H1 (cell line): ENCODE data around the gene DCTPP1. TPM values are rescaled to one million over a fixed set of nuclear protein-coding genes. Genes with fewer than 3 reads are reported as not detected.

ENCODE experiments used
- CTCF ChIA-PET: fragments of 300-600 bp; sonication (Branson Sonifier 250); formaldehyde crosslinking; loops from one replicate; lab custom pipeline; 2021; ENCODE audit not compliant: partially characterized antibody; lab: Charles Lee
- POLR2A ChIA-PET: fragments of 300-600 bp; sonication (Branson Sonifier 250); formaldehyde crosslinking; loops from one replicate; lab custom pipeline; 2021; ENCODE audit warnings: inconsistent platforms; ENCODE audit not compliant: partially characterized antibody; lab: Charles Lee
- DNase-seq, 2 experiments: peaks; one replicate each; pipeline versions ENCODE4 v3.0.0 to v3.0.0-alpha.2; 2010 to 2022; ENCODE audit warnings: low spot score in 2 of 2, low read depth in 1 of 2, mixed read lengths in 1 of 2
- FAIRE-seq: peaks from 2 replicates; lab custom pipeline; 2011; peaks lifted over from hg19 to GRCh38; lab: Jason Lieb, UNC
- H2AFZ ChIP-seq: 2 replicates; pipeline ENCODE4 v1.8.1; 2012; ENCODE audit warnings: low read length, inconsistent platforms
- H2AK5ac ChIP-seq: 2 replicates; pipeline ENCODE4 v1.6.1; 2013; ENCODE audit warnings: low read depth, low read length
- H2BK120ac ChIP-seq: replicated peaks from 2 replicates; pipeline ENCODE3; 2013; ENCODE audit warnings: low read depth, low read length, inconsistent platforms
- H2BK12ac ChIP-seq: 2 replicates; pipeline ENCODE4 v1.6.1; 2013; ENCODE audit warnings: low read depth, low read length
- H2BK15ac ChIP-seq: 2 replicates; pipeline ENCODE4 v1.6.1; 2013; ENCODE audit warnings: low read length
- H2BK20ac ChIP-seq: 2 replicates; pipeline ENCODE4 v1.6.1; 2013; ENCODE audit warnings: low read length
- H2BK5ac ChIP-seq: 2 replicates; pipeline ENCODE4 v1.6.1; 2013; ENCODE audit warnings: low read depth, low read length
- H3K14ac ChIP-seq: 2 replicates; pipeline ENCODE4 v1.6.1; 2013; ENCODE audit warnings: inconsistent platforms; ENCODE audit not compliant: insufficient read length
- H3K18ac ChIP-seq: 2 replicates; pipeline ENCODE4 v1.6.1; 2013; ENCODE audit warnings: low read length; ENCODE audit errors: extremely low read depth
- H3K23ac ChIP-seq: 2 replicates; pipeline ENCODE4 v1.6.1; 2013; ENCODE audit warnings: inconsistent platforms; ENCODE audit not compliant: insufficient read length
- H3K23me2 ChIP-seq: 2 replicates; pipeline ENCODE4 v1.6.1; 2013; ENCODE audit warnings: low read depth, low read length
- H3K27ac ChIP-seq: 2 replicates; pipeline ENCODE4 v1.6.1; 2011; ENCODE audit warnings: low read depth, low read length, inconsistent platforms
- H3K27me3 ChIP-seq, 4 experiments: replicated peaks in 1 of 4; 1 replicate in 1 of 4; 2 replicates in 3 of 4; pipeline versions ENCODE4 v1.6.1 to v1.8.1; 2011 to 2013; ENCODE audit warnings: low read length in 3 of 4, mild to moderate bottlenecking in 3 of 4, inconsistent platforms in 2 of 4, mixed read lengths in 2 of 4, moderate library complexity in 1 of 4; ENCODE audit not compliant: control insufficient read depth in 3 of 4, insufficient read depth in 3 of 4; ENCODE audit errors: extremely low read depth in 1 of 4
- H3K36me3 ChIP-seq, 4 experiments: 2 replicates each; pipeline versions ENCODE4 v1.6.1 to v1.8.1; 2011 to 2013; ENCODE audit warnings: mild to moderate bottlenecking in 4 of 4, low read length in 3 of 4, moderate library complexity in 2 of 4, control low read depth in 1 of 4, inconsistent platforms in 1 of 4; ENCODE audit not compliant: insufficient read depth in 4 of 4, control insufficient read depth in 2 of 4
- H3K4ac ChIP-seq: replicated peaks from 2 replicates; pipeline ENCODE3; 2013; ENCODE audit warnings: low read length, low read depth, mixed read lengths, inconsistent platforms; ENCODE audit not compliant: insufficient read length
- H3K4me1 ChIP-seq, 4 experiments: replicated peaks in 1 of 4; 1 replicate in 1 of 4; 2 replicates in 3 of 4; pipeline versions ENCODE4 v1.6.1 to v1.8.1; 2011 to 2013; ENCODE audit warnings: low read length in 3 of 4, inconsistent platforms in 2 of 4, mixed read lengths in 1 of 4; ENCODE audit not compliant: insufficient read depth in 4 of 4, control insufficient read depth in 3 of 4
- H3K4me2 ChIP-seq, 2 experiments: 2 replicates each; pipeline versions ENCODE4 v1.6.1 to v1.8.1; 2011 to 2013; ENCODE audit warnings: low read depth in 2 of 2, low read length in 2 of 2, control low read depth in 1 of 2, inconsistent platforms in 1 of 2, mild to moderate bottlenecking in 1 of 2; ENCODE audit not compliant: insufficient read depth in 1 of 2
- H3K4me3 ChIP-seq, 4 experiments: fragments of 200-600, 300-600 bp in 1 of 4; sonication (generic), shearing (Covaris generic), sonication (Bioruptor Twin) in 1 of 4; 2 replicates each; pipeline versions ENCODE4 v1.5.1 to v1.8.1; 2011 to 2016; ENCODE audit warnings: low read length in 4 of 4, low read depth in 3 of 4, control low read depth in 2 of 4, inconsistent platforms in 2 of 4, mild to moderate bottlenecking in 2 of 4, mixed read lengths in 1 of 4, moderate library complexity in 1 of 4; ENCODE audit not compliant: insufficient read depth in 2 of 4; ENCODE audit errors: extremely low read depth in 1 of 4
- H3K56ac ChIP-seq: replicated peaks from 2 replicates; pipeline ENCODE3; 2013; ENCODE audit warnings: low read depth, mild to moderate bottlenecking, mixed read lengths, low read length, inconsistent platforms; ENCODE audit not compliant: insufficient read length
- H3K79me1 ChIP-seq: 2 replicates; pipeline ENCODE4 v1.6.1; 2013; ENCODE audit warnings: low read depth, low read length, control low read depth
- H3K79me2 ChIP-seq, 2 experiments: 2 replicates each; pipeline versions ENCODE4 v1.6.1 to v1.8.1; 2012 to 2013; ENCODE audit warnings: low read length in 2 of 2, mild to moderate bottlenecking in 2 of 2, inconsistent platforms in 1 of 2; ENCODE audit not compliant: insufficient read depth in 2 of 2, control insufficient read depth in 1 of 2
- H3K9ac ChIP-seq, 4 experiments: replicated peaks in 1 of 4; 1 replicate in 1 of 4; 2 replicates in 3 of 4; pipeline versions ENCODE4 v1.6.1 to v1.8.1; 2011 to 2013; ENCODE audit warnings: low read depth in 3 of 4, low read length in 3 of 4, control low read depth in 2 of 4, mild to moderate bottlenecking in 2 of 4, moderate library complexity in 2 of 4, inconsistent platforms in 1 of 4; ENCODE audit errors: extremely low read depth in 1 of 4
- H3K9me3 ChIP-seq, 2 experiments: 2 replicates each; pipeline versions ENCODE4 v1.6.1 to v1.8.1; 2012 to 2013; ENCODE audit warnings: mild to moderate bottlenecking in 2 of 2, moderate library complexity in 2 of 2, control low read depth in 1 of 2, inconsistent platforms in 1 of 2, low read depth in 1 of 2, low read length in 1 of 2, mixed read lengths in 1 of 2; ENCODE audit not compliant: insufficient read depth in 2 of 2
- H4K20me1 ChIP-seq, 2 experiments: replicated peaks in 1 of 2; 2 replicates each; pipeline versions ENCODE3 to v1.8.1; 2011 to 2013; ENCODE audit warnings: inconsistent platforms in 2 of 2, low read length in 2 of 2, mild to moderate bottlenecking in 1 of 2; ENCODE audit not compliant: insufficient read depth in 2 of 2, control insufficient read depth in 1 of 2
- H4K5ac ChIP-seq: 2 replicates; pipeline ENCODE4 v1.6.1; 2013; ENCODE audit warnings: low read length, low read depth, mixed read lengths, inconsistent platforms; ENCODE audit not compliant: insufficient read length
- H4K8ac ChIP-seq: 2 replicates; pipeline ENCODE4 v1.8.0; 2013; ENCODE audit warnings: mild to moderate bottlenecking, moderate library complexity, low read length, inconsistent platforms; ENCODE audit not compliant: insufficient read depth; ENCODE audit errors: extremely low read depth
- H4K91ac ChIP-seq: replicated peaks from 2 replicates; pipeline ENCODE3; 2013; ENCODE audit warnings: low read length, mixed read lengths, inconsistent platforms; ENCODE audit not compliant: insufficient read length
- ASH2L ChIP-seq: fragments of 200-600, 300-600 bp; sonication (generic); IDR thresholded peaks from one replicate; pipeline ENCODE4 v1.7.1; 2017; ENCODE audit warnings: low read length
- CHD2 ChIP-seq: IDR thresholded peaks from 2 replicates; pipeline ENCODE4 v1.6.1; 2012; ENCODE audit warnings: low read length, improper control_type of control experiment
- EGR1 ChIP-seq: IDR thresholded peaks from 2 replicates; pipeline ENCODE4 v1.6.1; 2011; ENCODE audit warnings: low read depth, low read length, borderline replicate concordance
- FOSL1 ChIP-seq: IDR thresholded peaks from 2 replicates; pipeline ENCODE4 v1.6.1; 2011; ENCODE audit warnings: mild to moderate bottlenecking, low read depth, low read length, moderate library complexity; ENCODE audit not compliant: insufficient read depth
- GABPA ChIP-seq: IDR thresholded peaks from 2 replicates; pipeline ENCODE4 v1.6.1; 2011; ENCODE audit warnings: mild to moderate bottlenecking, low read length, moderate library complexity, borderline replicate concordance; ENCODE audit not compliant: insufficient read depth
- HDAC2 ChIP-seq, 2 experiments: fragments of 300-600 bp in 1 of 2; sonication (generic) in 1 of 2; IDR thresholded peaks; 2 replicates each; pipeline ENCODE4 v1.6.1; 2011 to 2012; ENCODE audit warnings: low read depth in 2 of 2, low read length in 2 of 2, mild to moderate bottlenecking in 2 of 2, moderate library complexity in 2 of 2, borderline replicate concordance in 1 of 2, inconsistent platforms in 1 of 2
- POLR2A ChIP-seq, 2 experiments: IDR thresholded peaks; 1 replicate in 1 of 2; 2 replicates in 1 of 2; pipeline ENCODE4 v1.6.1; 2011; ENCODE audit warnings: low read depth in 2 of 2, low read length in 2 of 2, mild to moderate bottlenecking in 2 of 2; ENCODE audit errors: control extremely low read depth in 1 of 2
- RAD21 ChIP-seq, 2 experiments: IDR thresholded peaks in 1 of 2; conservative IDR thresholded peaks in 1 of 2; 2 replicates each; pipeline ENCODE4 v1.6.1; 2011; ENCODE audit warnings: low read depth in 2 of 2, low read length in 2 of 2, improper control_type of control experiment in 1 of 2, inconsistent platforms in 1 of 2, mild to moderate bottlenecking in 1 of 2, moderate library complexity in 1 of 2
- RXRA ChIP-seq: IDR thresholded peaks from 2 replicates; pipeline ENCODE4 v1.6.1; 2011; ENCODE audit warnings: low read depth, mild to moderate bottlenecking, low read length, moderate library complexity; ENCODE audit not compliant: insufficient read depth
- TEAD4 ChIP-seq: IDR thresholded peaks from 2 replicates; pipeline ENCODE4 v1.6.1; 2012; ENCODE audit warnings: low read depth, low read length, inconsistent platforms, mixed read lengths
- WGBS, 2 experiments: shearing (Covaris generic) in 1 of 2; methylation state at CpG; one replicate each; pipeline versions ENCODE4 v1.1.6 to v1.1.7; 2013 to 2015; ENCODE audit warnings: low lambda C conversion rate in 2 of 2, mixed read lengths in 2 of 2, inconsistent platforms in 1 of 2, low coverage in 1 of 2, missing lambda C conversion rate in 1 of 2; ENCODE audit not compliant: insufficient replicate concordance in 2 of 2, insufficient coverage in 1 of 2, insufficient read length in 1 of 2; ENCODE audit errors: extremely low coverage in 1 of 2, missing lambda C conversion rate in 1 of 2; 5-methylcytosine and 5-hydroxymethylcytosine counted together
- polyA plus RNA-seq, 7 experiments: library from polyadenylated mRNA; depleted of rRNA in 3 of 7; stranded (reverse) in 5 of 7; unstranded in 2 of 7; fragments of >200 nt in 5 of 7; fragments of 200-250 nt in 2 of 7; gene quantifications; 1 replicate in 5 of 7; 2 replicates in 1 of 7; 4 replicates in 1 of 7; pipeline versions ENCODE4 v1.2.1 to v1.2.3, GENCODE V29; 2011 to 2013; ENCODE audit warnings: missing spikeins in 2 of 7, mixed read lengths in 2 of 7
- total RNA-seq: library from RNA; stranded (reverse); fragmentation: NEBNext Ultra II Directional; extraction: Animal tissue kit (Norgen Biotek cat#: 25700); gene quantifications from 2 replicates; pipeline ENCODE4 v1.2.1, GENCODE V29; 2021

DCTPP1 gene
- total and polyA plus RNA-seq, 2 of the 8 experiments (the other 6 are each of a cell fraction or from before 2014, with no cell fraction given): 94.5 to 103 TPM

DNA sequence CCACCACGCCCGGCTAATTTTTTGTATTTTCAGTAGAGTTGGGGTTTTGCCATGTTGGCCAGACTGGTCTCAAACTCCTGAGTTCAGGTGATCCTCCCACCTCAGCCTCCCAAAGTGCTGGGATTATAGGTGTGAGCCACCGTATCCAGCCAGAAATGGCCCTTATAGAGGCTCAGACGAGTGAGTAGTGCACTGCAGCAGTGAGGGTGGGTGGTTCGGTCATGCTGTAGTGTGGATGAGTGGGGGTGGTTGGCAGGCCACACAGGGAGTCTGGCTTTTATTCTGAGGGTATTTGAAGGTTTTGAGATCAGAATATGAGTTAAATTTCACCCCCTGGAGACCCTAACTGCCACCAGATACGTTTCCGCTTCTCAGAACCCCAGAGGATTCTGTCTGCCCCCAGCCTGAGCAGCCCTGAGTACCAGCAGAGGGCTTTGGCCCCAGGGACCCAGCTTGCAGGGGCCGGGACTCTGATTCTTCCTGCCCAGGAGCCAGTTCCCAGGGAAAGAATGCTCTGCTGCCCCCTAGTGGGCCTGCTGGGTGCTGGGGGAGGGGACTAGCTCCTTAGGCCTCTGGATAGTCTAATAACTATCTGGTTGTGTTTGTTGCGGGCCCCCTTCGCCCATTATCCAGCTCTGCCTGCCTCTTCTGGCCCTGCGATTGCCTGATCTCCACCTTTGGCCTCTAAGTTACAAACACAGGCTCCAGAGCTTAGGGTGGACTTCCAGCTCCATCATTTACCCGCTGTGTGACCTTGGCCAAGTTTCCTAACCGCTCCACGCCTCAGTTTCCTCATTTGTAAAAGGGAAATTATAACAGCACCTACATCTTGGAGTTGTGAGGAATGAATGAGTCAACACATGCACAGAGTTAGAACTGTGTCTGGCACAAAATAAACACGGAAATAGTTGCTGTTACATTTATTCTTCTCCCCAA, 20.4 kb downstream of the DCTPP1 start:
- Histone ChIP-seq H3K36me3 (peaks cover 0 to 11% (median 4%) of the 10 kb centered on the region in 4 experiments; a peak in 7 of 8 replicates), H3K23me2 (peaks cover 12% of the 10 kb centered on the region), H2BK120ac (no peak overlapping the region), H4K20me1 (peaks cover 2 to 18% of the 10 kb centered on the region in 2 experiments), H3K9ac (no peak overlapping the region), H2BK5ac (no peak overlapping the region), H3K79me1 (peaks cover 5% of the 10 kb centered on the region; the same call in 1 of the 2 replicates), H2AFZ (no peak overlapping the region), H3K27ac (no peak overlapping the region), H3K27me3 (no peaks in the 10 kb centered on the region), H2BK12ac (no peak overlapping the region), H2AK5ac (no peak overlapping the region), H3K79me2 (peaks cover 0 to 8% of the 10 kb centered on the region in 2 experiments; a peak in 2 of 4 replicates), H3K18ac (no peak overlapping the region), H2BK20ac (no peak overlapping the region), H3K23ac (no peak overlapping the region), H3K4me2 (no peak overlapping the region), H4K91ac (no peak overlapping the region), H3K4ac (no peak overlapping the region), H4K8ac (no peak overlapping the region; the same call in 1 of the 2 replicates), H3K4me1 (peaks cover 3 to 12% (median 4%) of the 10 kb centered on the region in 4 experiments; a peak in 6 of 7 replicates), H3K4me3 (no peak overlapping the region), H3K9me3 (no peaks in the 10 kb centered on the region), H2BK15ac (no peak overlapping the region), H3K14ac (no peak overlapping the region), H3K56ac (no peak overlapping the region), H4K5ac (no peak overlapping the region)
- DNase-seq (peak; percentile 84 to 98), FAIRE-seq (no peak)
- POLR2A ChIA-PET: interaction anchor here (0.6 to 5.1 kb wide), 16 partner anchors 8 to 318 kb away, joined by 3 to 41 read pairs (median 4); partner anchors contain the start of genes CD2BP2, DCTPP1, TBX6 and ZNF48
- CTCF ChIA-PET: interaction anchor here (0.6 to 4.2 kb wide), 25 partner anchors 9 to 1469 kb away, joined by 3 to 23 read pairs (median 4); partner anchors contain the start of gene SRCAP
- 74% methylated on average over 15 of the region's 15 CpGs; no CpG with 5 or more reads in 1 of the 2 experiments for WGBS, 2 experiments
- TF ChIP-seq FOSL1 (no peak), EGR1 (no peak), ASH2L (no peak), RAD21 (IDR thresholded peaks at IDR 0.05 in 1 of 2, conservative IDR thresholded peaks at IDR 0.05 in 1 of 2; ENCODE audit: low read depth in 2 of 2, low read length in 2 of 2) (peak; percentile 88 to 93), TEAD4 (0 out of 2 replicates have a peak, but pooled peaks have one; percentile 36), HDAC2 (IDR thresholded peaks at IDR 0.05; ENCODE audit: borderline replicate concordance in 1 of 2, low read depth in 2 of 2, low read length in 2 of 2) (0 out of 4 replicates have a peak, but pooled peaks of 1 of the 2 experiments have one; percentile 26), POLR2A (IDR thresholded peaks at IDR 0.05; ENCODE audit: control extremely low read depth in 1 of 2, low read depth in 2 of 2, low read length in 2 of 2) (no peak), RXRA (no peak), CHD2 (peak; percentile 34; the same call in 1 of the 2 replicates), GABPA (peak; percentile 55; the same call in 1 of the 2 replicates)
